ENCODE results near the gene UBTF.
A peak's percentile ranks its signal among the peaks of the same experiment; 100 is the strongest.

Gene UBTF

DNA sequence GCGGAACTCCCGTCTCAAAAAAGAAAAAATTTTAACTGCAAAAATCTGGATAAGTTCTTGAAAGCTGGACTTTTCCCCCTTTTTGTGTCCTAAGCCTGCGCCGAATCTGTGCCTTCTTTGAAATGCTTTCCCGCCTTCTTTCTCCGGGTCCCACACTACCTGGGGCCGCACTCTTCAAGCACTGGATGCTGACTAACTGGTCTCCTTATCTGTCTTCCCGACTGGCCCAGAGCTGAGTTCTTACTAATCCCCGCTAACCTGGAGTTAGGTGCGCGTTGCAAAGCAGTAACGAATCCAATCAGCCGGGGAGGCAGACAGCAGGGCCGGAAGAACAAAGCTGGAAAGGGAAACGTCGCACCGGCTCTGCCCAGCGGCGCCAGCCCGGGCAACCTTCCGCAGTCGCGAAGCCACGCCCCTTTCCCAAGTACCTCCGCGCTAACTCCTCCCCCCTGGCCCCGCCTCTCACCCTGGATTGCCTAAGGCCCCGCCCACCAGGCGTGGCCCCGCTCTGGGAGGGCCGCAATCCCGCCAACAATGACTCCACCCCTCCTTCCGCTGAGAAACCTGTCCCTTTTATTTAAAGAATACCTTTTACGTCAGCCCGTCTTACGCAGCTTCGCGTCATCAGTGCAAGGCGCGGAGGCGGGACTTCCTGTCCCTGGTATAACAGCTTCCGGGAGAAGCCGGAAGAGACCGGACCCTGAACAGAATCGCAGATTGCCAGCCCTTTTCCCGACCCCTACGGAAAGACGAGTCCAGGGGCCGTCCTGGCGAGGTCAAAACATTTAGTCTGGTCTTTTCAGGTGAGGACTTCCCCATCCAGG lies 33.0 kb downstream of the UBTF start, which contains the start of gene TMUB2 (continued):
- TF ChIP-seq IKZF3 (tag by site-specific recombination; IDR thresholded peaks at IDR 0.05) (peak; percentile 34; the same call in 1 of the 2 replicates), KLF16 (tag by site-specific recombination; IDR thresholded peaks at IDR 0.05) (peak; percentile 55; the same call in 1 of the 2 replicates)

DNA sequence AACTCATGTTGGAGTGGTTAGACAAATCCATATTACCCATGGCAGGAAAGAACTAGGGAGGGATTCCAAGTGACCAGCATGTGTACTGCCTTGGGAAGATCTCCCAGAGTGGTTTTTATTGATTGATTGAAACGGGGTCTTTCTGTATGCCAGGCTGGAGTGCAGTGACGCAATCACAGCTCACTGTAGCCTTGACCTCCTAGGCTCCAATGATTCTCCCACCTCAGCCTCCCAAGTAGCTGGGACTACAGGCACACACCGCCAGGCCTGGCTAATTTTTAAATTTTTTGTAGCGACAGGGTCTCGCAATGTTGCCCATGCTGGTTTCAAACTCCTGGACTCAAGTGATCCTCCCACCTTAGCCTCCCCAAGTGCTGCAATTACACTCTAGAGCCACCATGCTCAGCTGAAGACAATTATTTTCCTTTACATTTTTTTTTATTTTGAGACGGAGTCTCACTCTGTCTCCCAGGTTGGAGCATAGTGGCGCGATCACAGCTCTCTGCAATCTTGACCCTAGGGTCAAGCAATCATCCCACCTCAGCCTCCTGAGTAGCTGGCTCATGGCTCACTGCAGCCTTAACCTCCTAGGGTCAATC lies 35.2 kb downstream of the UBTF start:
- CTCF ChIA-PET, result interaction anchor here (0.7 to 1.5 kb wide), 7 partner anchors 12 to 146 kb away, joined by 3 to 4 read pairs (median 3); no protein-coding TSS in a partner anchor
- Histone ChIP-seq H3K4me1 (ENCODE audit: control insufficient read depth, insufficient read depth, low read length) (peaks cover 3% of the 10 kb centered on the region), H3K9me3 (ENCODE audit: control insufficient read depth, insufficient read depth, low read depth, low read length) (no peaks in the 10 kb centered on the region), H3K36me3 (ENCODE audit: control insufficient read depth in 2 of 2, insufficient read depth in 1 of 2, low read length in 2 of 2) (peaks cover 17 to 35% of the 10 kb centered on the region in 2 experiments), H3K4me3 (ENCODE audit: low read depth, low read length) (no peak overlapping the region), H3K27ac (ENCODE audit: extremely low read depth, low read depth, low read length) (no peak overlapping the region)
- POLR2A ChIA-PET, result interaction anchor here (0.6 to 2.9 kb wide), 4 partner anchors 13 to 36 kb away, joined by 3 to 24 read pairs (median 21); partner anchors contain the start of genes ASB16 and UBTF
- TF ChIP-seq ZNF140 (tag by site-specific recombination; IDR thresholded peaks at IDR 0.05), result no peak
- TF ChIP-seq ZNF16 (tag by site-specific recombination; IDR thresholded peaks at IDR 0.05; ENCODE audit: low read depth), result no peak
- TF ChIP-seq, protein P1, sequence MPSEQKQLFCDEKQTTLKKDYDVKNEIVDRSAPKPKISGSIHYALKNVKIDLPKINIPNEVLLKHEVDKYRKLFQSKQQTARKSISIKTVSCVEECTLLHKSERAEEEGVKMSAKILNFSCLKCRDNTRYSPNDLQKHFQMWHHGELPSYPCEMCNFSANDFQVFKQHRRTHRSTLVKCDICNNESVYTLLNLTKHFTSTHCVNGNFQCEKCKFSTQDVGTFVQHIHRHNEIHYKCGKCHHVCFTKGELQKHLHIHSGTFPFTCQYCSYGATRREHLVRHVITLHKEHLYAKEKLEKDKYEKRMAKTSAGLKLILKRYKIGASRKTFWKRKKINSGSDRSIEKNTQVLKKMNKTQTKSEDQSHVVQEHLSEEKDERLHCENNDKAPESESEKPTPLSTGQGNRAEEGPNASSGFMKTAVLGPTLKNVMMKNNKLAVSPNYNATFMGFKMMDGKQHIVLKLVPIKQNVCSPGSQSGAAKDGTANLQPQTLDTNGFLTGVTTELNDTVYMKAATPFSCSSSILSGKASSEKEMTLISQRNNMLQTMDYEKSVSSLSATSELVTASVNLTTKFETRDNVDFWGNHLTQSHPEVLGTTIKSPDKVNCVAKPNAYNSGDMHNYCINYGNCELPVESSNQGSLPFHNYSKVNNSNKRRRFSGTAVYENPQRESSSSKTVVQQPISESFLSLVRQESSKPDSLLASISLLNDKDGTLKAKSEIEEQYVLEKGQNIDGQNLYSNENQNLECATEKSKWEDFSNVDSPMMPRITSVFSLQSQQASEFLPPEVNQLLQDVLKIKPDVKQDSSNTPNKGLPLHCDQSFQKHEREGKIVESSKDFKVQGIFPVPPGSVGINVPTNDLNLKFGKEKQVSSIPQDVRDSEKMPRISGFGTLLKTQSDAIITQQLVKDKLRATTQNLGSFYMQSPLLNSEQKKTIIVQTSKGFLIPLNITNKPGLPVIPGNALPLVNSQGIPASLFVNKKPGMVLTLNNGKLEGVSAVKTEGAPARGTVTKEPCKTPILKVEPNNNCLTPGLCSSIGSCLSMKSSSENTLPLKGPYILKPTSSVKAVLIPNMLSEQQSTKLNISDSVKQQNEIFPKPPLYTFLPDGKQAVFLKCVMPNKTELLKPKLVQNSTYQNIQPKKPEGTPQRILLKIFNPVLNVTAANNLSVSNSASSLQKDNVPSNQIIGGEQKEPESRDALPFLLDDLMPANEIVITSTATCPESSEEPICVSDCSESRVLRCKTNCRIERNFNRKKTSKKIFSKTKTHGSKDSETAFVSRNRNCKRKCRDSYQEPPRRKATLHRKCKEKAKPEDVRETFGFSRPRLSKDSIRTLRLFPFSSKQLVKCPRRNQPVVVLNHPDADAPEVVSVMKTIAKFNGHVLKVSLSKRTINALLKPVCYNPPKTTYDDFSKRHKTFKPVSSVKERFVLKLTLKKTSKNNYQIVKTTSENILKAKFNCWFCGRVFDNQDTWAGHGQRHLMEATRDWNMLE (tag by site-specific recombination; conservative IDR thresholded peaks at IDR 0.05; ENCODE audit: low read depth), result no peak
- TF ChIP-seq WT1 (tag by site-specific recombination; IDR thresholded peaks at IDR 0.05), result no peak
- no peak for TF ChIP-seq GLIS1 (tag by site-specific recombination; IDR thresholded peaks at IDR 0.05)
- no peak for TF ChIP-seq ZIC2 (tag by site-specific recombination; IDR thresholded peaks at IDR 0.05)

DNA sequence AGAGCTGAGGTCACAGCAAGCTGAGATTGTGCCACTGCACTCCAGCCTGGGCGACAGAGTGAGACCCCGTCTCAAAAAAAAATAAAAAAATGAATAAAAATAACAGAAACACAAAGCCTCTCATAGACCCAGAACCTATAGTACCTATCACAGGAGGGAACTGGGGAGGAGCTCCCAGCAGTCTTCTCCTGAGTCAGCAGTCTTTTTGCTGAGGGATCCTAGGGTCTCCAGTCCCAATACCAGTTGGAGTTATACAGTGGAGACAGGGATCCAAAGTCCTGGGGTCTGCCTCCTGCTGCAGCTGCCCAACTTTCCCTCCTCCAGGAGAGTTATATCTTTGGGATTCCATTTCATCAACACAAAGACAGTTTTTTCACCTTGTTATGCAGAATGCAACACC lies 36.5 kb downstream of the UBTF start:
- no peaks in the 10 kb centered on the region for H3K9me3 ChIP-seq (ENCODE audit: control insufficient read depth, insufficient read depth, low read depth, low read length)
- ChIA-PET POLR2A (interaction anchor here (0.6 to 0.8 kb wide), 2 partner anchors 10 to 519 kb away, joined by 3 read pairs; no protein-coding TSS in a partner anchor), CTCF (interaction anchor here (0.6 to 1.3 kb wide), 6 partner anchors 13 to 272 kb away, joined by 3 to 6 read pairs (median 4); partner anchors contain the start of genes ASB16 and GRN)
- H3K27ac ChIP-seq (ENCODE audit: extremely low read depth, low read depth, low read length), result no peak overlapping the region
- no peak overlapping the region for H3K4me3 ChIP-seq (ENCODE audit: low read depth, low read length)
- peaks cover 20 to 39% of the 10 kb centered on the region in 2 experiments for H3K36me3 ChIP-seq (ENCODE audit: control insufficient read depth in 2 of 2, insufficient read depth in 1 of 2, low read length in 2 of 2)
- peaks cover 3% of the 10 kb centered on the region for H3K4me1 ChIP-seq (ENCODE audit: control insufficient read depth, insufficient read depth, low read length)
- TF ChIP-seq ZNF391 (tag by site-specific recombination; IDR thresholded peaks at IDR 0.05; ENCODE audit: borderline replicate concordance, low read depth) (no peak), ZBTB10 (tag by site-specific recombination; IDR thresholded peaks at IDR 0.05) (no peak), ZNF677 (tag by site-specific recombination; IDR thresholded peaks at IDR 0.05) (no peak), ZNF23 (tag by site-specific recombination; IDR thresholded peaks at IDR 0.05; ENCODE audit: borderline replicate concordance) (no peak), ZNF548 (tag by site-specific recombination; IDR thresholded peaks at IDR 0.05) (no peak), ZFP41 (tag by site-specific recombination; IDR thresholded peaks at IDR 0.05; ENCODE audit: borderline replicate concordance) (no peak), ZNF776 (tag by site-specific recombination; IDR thresholded peaks at IDR 0.05; ENCODE audit: borderline replicate concordance) (no peak), ZNF121 (tag by site-specific recombination; IDR thresholded peaks at IDR 0.05) (no peak), GFI1B (tag by site-specific recombination; IDR thresholded peaks at IDR 0.05) (no peak), ZNF501 (tag by site-specific recombination; IDR thresholded peaks at IDR 0.05) (no peak), ZNF114 (tag by site-specific recombination; IDR thresholded peaks at IDR 0.05) (no peak), ZNF155 (tag by site-specific recombination; IDR thresholded peaks at IDR 0.05) (no peak), ZNF335 (tag by site-specific recombination; conservative IDR thresholded peaks at IDR 0.05) (no peak), ZNF133 (tag by site-specific recombination; IDR thresholded peaks at IDR 0.05) (no peak)
- TF ChIP-seq, protein P2, sequence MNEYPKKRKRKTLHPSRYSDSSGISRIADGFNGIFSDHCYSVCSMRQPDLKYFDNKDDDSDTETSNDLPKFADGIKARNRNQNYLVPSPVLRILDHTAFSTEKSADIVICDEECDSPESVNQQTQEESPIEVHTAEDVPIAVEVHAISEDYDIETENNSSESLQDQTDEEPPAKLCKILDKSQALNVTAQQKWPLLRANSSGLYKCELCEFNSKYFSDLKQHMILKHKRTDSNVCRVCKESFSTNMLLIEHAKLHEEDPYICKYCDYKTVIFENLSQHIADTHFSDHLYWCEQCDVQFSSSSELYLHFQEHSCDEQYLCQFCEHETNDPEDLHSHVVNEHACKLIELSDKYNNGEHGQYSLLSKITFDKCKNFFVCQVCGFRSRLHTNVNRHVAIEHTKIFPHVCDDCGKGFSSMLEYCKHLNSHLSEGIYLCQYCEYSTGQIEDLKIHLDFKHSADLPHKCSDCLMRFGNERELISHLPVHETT (tag by site-specific recombination; IDR thresholded peaks at IDR 0.05), result no peak

All from HEK293 (cell line).